GM23248 (cell line): Measurements from ENCODE around the gene CYBB.

Experiments
- EZH2 ChIP-seq: fragments of 200-600 bp; sonication (generic); IDR thresholded peaks from 2 replicates; pipeline ENCODE4 v1.6.1; 2018; ENCODE audit warnings: antibody characterized with exemption, mild to moderate bottlenecking; ENCODE audit not compliant: insufficient read depth, poor library complexity, severe bottlenecking
- EZH2phosphoT487 ChIP-seq: fragments of 200-600 bp; sonication (generic); IDR thresholded peaks from 2 replicates; pipeline ENCODE4 v1.6.1; 2018; ENCODE audit warnings: antibody characterized with exemption, moderate library complexity, mild to moderate bottlenecking, low read depth; ENCODE audit not compliant: insufficient read depth

GRCh38 chrX:37854148-37854547, 74.3 kb downstream of the CYBB start:
- no peak for TF ChIP-seq EZH2
- no peak for TF ChIP-seq EZH2phosphoT487
